LNCaP clone FGC (cell line): ENCODE data around the gene MRNIP.
A peak's percentile ranks its signal among the peaks of the same experiment; 100 is the strongest.

ENCODE experiments used
- DNase-seq: peaks from one replicate; pipeline ENCODE4 v3.0.0-alpha.2; 2011; ENCODE audit warnings: low read depth
- H3K4me3 ChIP-seq: 2 replicates; pipeline ENCODE4 v1.5.1; 2011; ENCODE audit warnings: mild to moderate bottlenecking, low read depth, low read length, control low read depth
- CTCF ChIP-seq: IDR thresholded peaks from 2 replicates; pipeline ENCODE4 v1.5.1; 2012; ENCODE audit warnings: mild to moderate bottlenecking; ENCODE audit not compliant: control insufficient read depth, insufficient read depth; ENCODE audit errors: extremely low read depth

MRNIP gene

GRCh38 chr5:179865491-179866240, 7.0 kb upstream of the MRNIP start:
- H3K4me3 ChIP-seq: no peak overlapping the region
- DNase-seq: no peak
- TF ChIP-seq CTCF: no peak

- TF ChIP-seq CTCF: no peak
- H3K4me3 ChIP-seq: no peak overlapping the region
- DNase-seq: no peak
Observed at GRCh38 chr5:179864686-179865085, 6.1 kb upstream of the MRNIP start.

- no peak for TF ChIP-seq CTCF
- DNase-seq: no peak
- no peak overlapping the region for H3K4me3 ChIP-seq
Observed at GRCh38 chr5:179863449-179864085, 5.0 kb upstream of the MRNIP start.

GRCh38 chr5:179862891-179863290, 4.3 kb upstream of the MRNIP start:
- no peak overlapping the region for H3K4me3 ChIP-seq
- no peak for TF ChIP-seq CTCF
- DNase-seq: no peak

GRCh38 chr5:179862296-179862695, 3.7 kb upstream of the MRNIP start:
- no peak for DNase-seq
- no peak for TF ChIP-seq CTCF
- H3K4me3 ChIP-seq: no peak overlapping the region

GRCh38 chr5:179860301-179860700, 1.7 kb upstream of the MRNIP start:
- no peak for DNase-seq
- no peak for TF ChIP-seq CTCF
- no peak overlapping the region for H3K4me3 ChIP-seq

- peak overlapping the region; percentile 76 for H3K4me3 ChIP-seq
- no peak for TF ChIP-seq CTCF
- no peak for DNase-seq
Observed at GRCh38 chr5:179858241-179858585, 404 bp downstream of the MRNIP start.
